Fibroblast of lung (primary cell): Measurements from ENCODE around the gene LPA. TPM values are rescaled to one million over a fixed set of nuclear protein-coding genes. Genes with fewer than 3 reads are reported as not detected.

Experiments used
- DNase-seq, 2 donors: peaks; one replicate each; pipeline versions ENCODE4 v3.0.0 to v3.0.0-alpha.2; 2010; ENCODE audit warnings: low read depth in 2 of 2
- H2AFZ ChIP-seq: 2 replicates; pipeline ENCODE4 v1.5.1; 2012; ENCODE audit warnings: low read length, control low read depth, inconsistent platforms
- H3K27ac ChIP-seq: 2 replicates; pipeline ENCODE4 v1.5.1; 2011; ENCODE audit warnings: low read length, control low read depth; ENCODE audit not compliant: insufficient read depth
- H3K27me3 ChIP-seq: 2 replicates; pipeline ENCODE4 v1.5.1; 2011; ENCODE audit warnings: mild to moderate bottlenecking, low read length; ENCODE audit not compliant: control insufficient read depth, insufficient read depth
- H3K36me3 ChIP-seq: 2 replicates; pipeline ENCODE4 v1.5.1; 2011; ENCODE audit warnings: low read length; ENCODE audit not compliant: control insufficient read depth, insufficient read depth
- H3K4me1 ChIP-seq: 2 replicates; pipeline ENCODE4 v1.5.1; 2011; ENCODE audit warnings: low read length; ENCODE audit not compliant: control insufficient read depth, insufficient read depth; ENCODE audit errors: extremely low read depth
- H3K4me2 ChIP-seq: 2 replicates; pipeline ENCODE4 v1.5.1; 2011; ENCODE audit warnings: low read length, control low read depth; ENCODE audit not compliant: insufficient read depth; ENCODE audit errors: extremely low read depth
- H3K4me3 ChIP-seq, 4 experiments: fragments of 200-600 bp in 1 of 4; sonication (generic) in 1 of 4; replicated peaks in 1 of 4; 2 replicates each; pipeline ENCODE4 v1.5.1; 2011 to 2016; ENCODE audit warnings: low read length in 4 of 4, low read depth in 3 of 4, mild to moderate bottlenecking in 3 of 4, control low read depth in 2 of 4, inconsistent platforms in 1 of 4, mixed read lengths in 1 of 4; ENCODE audit not compliant: insufficient read depth in 1 of 4; ENCODE audit errors: control extremely low read depth in 1 of 4
- H3K79me2 ChIP-seq: 2 replicates; pipeline ENCODE4 v1.5.1; 2012; ENCODE audit warnings: mild to moderate bottlenecking, low read length, inconsistent platforms; ENCODE audit not compliant: control insufficient read depth, insufficient read depth
- H3K9ac ChIP-seq: 2 replicates; pipeline ENCODE4 v1.5.1; 2011; ENCODE audit warnings: mild to moderate bottlenecking, low read length, control low read depth; ENCODE audit not compliant: insufficient read depth
- H3K9me3 ChIP-seq: 2 replicates; pipeline ENCODE4 v1.5.1; 2012; ENCODE audit warnings: low read depth, low read length; ENCODE audit not compliant: control insufficient read depth, insufficient read depth
- H4K20me1 ChIP-seq: 2 replicates; pipeline ENCODE4 v1.5.1; 2011; ENCODE audit warnings: low read length; ENCODE audit not compliant: control insufficient read depth, insufficient read depth; ENCODE audit errors: extremely low read depth
- CTCF ChIP-seq, 2 donors: IDR thresholded peaks in 1 of 2; conservative IDR thresholded peaks in 1 of 2; 1 replicate in 1 of 2; 2 replicates in 1 of 2; pipeline ENCODE4 v1.5.1; 2011 to 2012; ENCODE audit warnings: low read length in 2 of 2, control low read depth in 1 of 2, inconsistent platforms in 1 of 2, low read depth in 1 of 2, mild to moderate bottlenecking in 1 of 2
- EZH2 ChIP-seq: IDR thresholded peaks from 2 replicates; pipeline ENCODE4 v1.5.1; 2012; ENCODE audit warnings: low read length, control low read depth, mild to moderate bottlenecking; ENCODE audit errors: missing control alignments
- polyA plus RNA-seq, 2 donors: library from polyadenylated mRNA; depleted of rRNA in 1 of 2; stranded (reverse) in 1 of 2; unstranded in 1 of 2; fragments of >200 nt; gene quantifications; 2 replicates each; pipeline ENCODE4 v1.2.1, GENCODE V29; 2011 to 2012; ENCODE audit warnings: missing spikeins in 1 of 2
- total RNA-seq: library from RNA; depleted of rRNA; stranded (reverse); fragments of >200 nt; gene quantifications from 2 replicates; pipeline ENCODE4 v1.2.1, GENCODE V29; 2014

The LPA gene
- total and polyA plus RNA-seq, 2 donors (not counting 1 experiment from before 2014, with no cell fraction given): not detected

- TF ChIP-seq EZH2 (no peak), CTCF (conservative IDR thresholded peaks at IDR 0.05 in 1 of 2, IDR thresholded peaks at IDR 0.05 in 1 of 2; ENCODE audit: low read depth in 1 of 2, low read length in 2 of 2) (no peak)
- Histone ChIP-seq H3K79me2 (no peaks in the 10 kb centered on the region), H3K9ac (no peak overlapping the region), H4K20me1 (no peaks in the 10 kb centered on the region), H3K27ac (no peak overlapping the region), H3K9me3 (no peaks in the 10 kb centered on the region), H3K4me2 (no peak overlapping the region), H3K27me3 (no peaks in the 10 kb centered on the region), H3K36me3 (no peaks in the 10 kb centered on the region), H2AFZ (no peak overlapping the region), H3K4me3 (no peak overlapping the region), H3K4me1 (no peaks in the 10 kb centered on the region)
- DNase-seq: no peak
Observed at GRCh38 chr6:160535270-160535669, 128.8 kb downstream of the LPA start.

GRCh38 chr6:160534050-160534696 is 129.9 kb downstream of the LPA start:
- peak overlapping the region; percentile 12 to 30 (median 23) for H3K4me3 ChIP-seq
- no peaks in the 10 kb centered on the region for H3K79me2 ChIP-seq
- H3K4me2 ChIP-seq: peak overlapping the region; percentile 82
- H3K4me1 ChIP-seq: no peaks in the 10 kb centered on the region
- TF ChIP-seq EZH2 (no peak), CTCF (conservative IDR thresholded peaks at IDR 0.05 in 1 of 2, IDR thresholded peaks at IDR 0.05 in 1 of 2; ENCODE audit: low read depth in 1 of 2, low read length in 2 of 2) (peak; percentile 91 to 92)
- no peak overlapping the region for H3K9ac ChIP-seq
- no peaks in the 10 kb centered on the region for H4K20me1 ChIP-seq
- H3K9me3 ChIP-seq: no peaks in the 10 kb centered on the region
- peak; percentile 21 to 49 for DNase-seq
- peak overlapping the region; percentile 71 for H2AFZ ChIP-seq
- no peaks in the 10 kb centered on the region for H3K36me3 ChIP-seq
- no peak overlapping the region for H3K27ac ChIP-seq
- no peaks in the 10 kb centered on the region for H3K27me3 ChIP-seq

GRCh38 chr6:160532315-160532714 is 131.8 kb downstream of the LPA start:
- no peaks in the 10 kb centered on the region for H3K4me1 ChIP-seq
- H3K27ac ChIP-seq: no peak overlapping the region
- no peak overlapping the region for H3K4me2 ChIP-seq
- no peak overlapping the region for H3K9ac ChIP-seq
- H3K4me3 ChIP-seq: no peak overlapping the region
- no peak for DNase-seq
- H3K79me2 ChIP-seq: no peaks in the 10 kb centered on the region
- no peaks in the 10 kb centered on the region for H3K36me3 ChIP-seq
- H2AFZ ChIP-seq: no peak overlapping the region
- TF ChIP-seq CTCF (conservative IDR thresholded peaks at IDR 0.05 in 1 of 2, IDR thresholded peaks at IDR 0.05 in 1 of 2; ENCODE audit: low read depth in 1 of 2, low read length in 2 of 2) (no peak), EZH2 (no peak)
- H4K20me1 ChIP-seq: no peaks in the 10 kb centered on the region
- H3K9me3 ChIP-seq: no peaks in the 10 kb centered on the region
- no peaks in the 10 kb centered on the region for H3K27me3 ChIP-seq
